ENCODE measurements around the gene ACSL6.

Gene ACSL6

GRCh38 chr5:131979816-131980215 lies 31.6 kb downstream of the ACSL6 start:
- DNase-seq (ENCODE audit: low read depth), result no peak

- no peak for DNase-seq (ENCODE audit: low read depth)
These were observed 34.2 kb downstream of the ACSL6 start for GRCh38 chr5:131977212-131977604.

GRCh38 chr5:131976414-131977211 lies 34.8 kb downstream of the ACSL6 start:
- no peak for DNase-seq (ENCODE audit: low read depth)

- no peak for DNase-seq (ENCODE audit: low read depth)
These were observed 36.3 kb downstream of the ACSL6 start for GRCh38 chr5:131974956-131975726.

GRCh38 chr5:131974622-131974955 lies 36.9 kb downstream of the ACSL6 start:
- no peak for DNase-seq (ENCODE audit: low read depth)

GRCh38 chr5:131974016-131974415 lies 37.4 kb downstream of the ACSL6 start:
- no peak for DNase-seq (ENCODE audit: low read depth)

- no peak for DNase-seq (ENCODE audit: low read depth)
These were observed 38.3 kb downstream of the ACSL6 start for GRCh38 chr5:131973089-131973712.

GRCh38 chr5:131968396-131968954 lies 43.0 kb downstream of the ACSL6 start:
- no peak for DNase-seq (ENCODE audit: low read depth)

- no peak for DNase-seq (ENCODE audit: low read depth)
These were observed 44.9 kb downstream of the ACSL6 start for GRCh38 chr5:131966551-131966950.

- no peak for DNase-seq (ENCODE audit: low read depth)
These were observed 45.5 kb downstream of the ACSL6 start for GRCh38 chr5:131965826-131966415.

- no peak for DNase-seq (ENCODE audit: low read depth)
These were observed 51.6 kb downstream of the ACSL6 start for GRCh38 chr5:131959906-131960305.

GRCh38 chr5:131959136-131959535 lies 52.3 kb downstream of the ACSL6 start:
- DNase-seq (ENCODE audit: low read depth), result no peak

- no peak for DNase-seq (ENCODE audit: low read depth)
These were observed 53.6 kb downstream of the ACSL6 start for GRCh38 chr5:131957721-131958441.

GRCh38 chr5:131953969-131954368 lies 57.5 kb downstream of the ACSL6 start:
- no peak for DNase-seq (ENCODE audit: low read depth)

GRCh38 chr5:131952301-131952857 lies 59.1 kb downstream of the ACSL6 start:
- peak; percentile 12 for DNase-seq (ENCODE audit: low read depth)

GRCh38 chr5:131950706-131951105 lies 60.8 kb downstream of the ACSL6 start:
- no peak for DNase-seq (ENCODE audit: low read depth)

GRCh38 chr5:131947445-131947844 lies 64.0 kb downstream of the ACSL6 start:
- no peak for DNase-seq (ENCODE audit: low read depth)

GRCh38 chr5:131945551-131946168 lies 65.8 kb downstream of the ACSL6 start, which contains the start of gene MEIKIN:
Gene MEIKIN (minus strand): TSS chr5:131945663. CDS start chr5:131945505, 158 bp downstream.
- no peak for DNase-seq (ENCODE audit: low read depth)

GRCh38 chr5:131944702-131945550 lies 66.5 kb downstream of the ACSL6 start:
- no peak for DNase-seq (ENCODE audit: low read depth)

GRCh38 chr5:131943916-131944315 lies 67.5 kb downstream of the ACSL6 start:
- DNase-seq (ENCODE audit: low read depth), result no peak
